ENCODE measurements around the gene TOMM70.

Gene TOMM70

GRCh38 chr3:100325827-100326226 is 75.1 kb downstream of the TOMM70 start:
- DNase-seq (ENCODE audit: low read depth in 2 of 2), result no peak

GRCh38 chr3:100324044-100324443 is 76.8 kb downstream of the TOMM70 start:
- no peak for DNase-seq (ENCODE audit: low read depth in 2 of 2)

- no peak for DNase-seq (ENCODE audit: low read depth in 2 of 2)
Observed at GRCh38 chr3:100319951-100320350, 80.9 kb downstream of the TOMM70 start.

- DNase-seq (ENCODE audit: low read depth in 2 of 2), result no peak
Observed at GRCh38 chr3:100317912-100318311, 83.0 kb downstream of the TOMM70 start.

GRCh38 chr3:100316641-100317069 is 84.2 kb downstream of the TOMM70 start:
- no peak for DNase-seq (ENCODE audit: low read depth in 2 of 2)
